ENCODE measurements around the gene CFAP91. TPM values are rescaled to one million over a fixed set of nuclear protein-coding genes. Genes with fewer than 3 reads are reported as not detected.

The CFAP91 gene
- total RNA-seq, 1 experiment from 2014 or later: 0.90 TPM

- ChIA-PET POLR2A (no interaction called here), CTCF (no interaction called here)
- ATAC-seq: no peak
- Histone ChIP-seq H3K4me1 (ENCODE audit: control insufficient read depth, insufficient read depth, low read length) (no peaks in the 10 kb centered on the region), H3K9me3 (ENCODE audit: control insufficient read depth, insufficient read depth, low read depth, low read length) (no peaks in the 10 kb centered on the region), H3K36me3 (ENCODE audit: control insufficient read depth, insufficient read depth, low read length) (no peaks in the 10 kb centered on the region), H3K27ac (ENCODE audit: low read length) (no peak overlapping the region), H3K27me3 (ENCODE audit: control insufficient read depth, insufficient read depth, low read length) (no peaks in the 10 kb centered on the region), H3K4me3 (ENCODE audit: low read depth in 2 of 2, low read length in 2 of 2) (no peak overlapping the region)
- BruUV-seq (replicated peaks): no TSS peak
- TF ChIP-seq CTCF (IDR thresholded peaks at IDR 0.05): no peak
- no peak for TF ChIP-seq REST (IDR thresholded peaks at IDR 0.05; ENCODE audit: insufficient read depth in 1 of 2, low read depth in 2 of 2, low read length in 1 of 2)
- no peak for TF ChIP-seq SIN3A (IDR thresholded peaks at IDR 0.05; ENCODE audit: borderline replicate concordance, insufficient read depth, low read depth, low read length)
- TF ChIP-seq POLR2AphosphoS5 (IDR thresholded peaks at IDR 0.05; ENCODE audit: low read depth, low read length): no peak
- no peak for TF ChIP-seq TCF7L2 (IDR thresholded peaks at IDR 0.05; ENCODE audit: low read depth, low read length)
- intact Hi-C loops (cut with micrococcal nuclease; ENCODE audit: unreplicated experiment) (no loop called here), in situ Hi-C loops (cut with HindIII; ENCODE audit: low pct_unique_long_range_greater_than_20kb, low sequenced_read_pairs) (no loop called here)
- DNase-seq (ENCODE audit: low read depth, low spot score): no peak
These were observed 14.7 kb downstream of the CFAP91 start for GRCh38 chr3:119717520-119717919.

- Histone ChIP-seq H3K36me3 (ENCODE audit: control insufficient read depth, insufficient read depth, low read length) (no peaks in the 10 kb centered on the region), H3K27me3 (ENCODE audit: control insufficient read depth, insufficient read depth, low read length) (peaks cover 2% of the 10 kb centered on the region; the same call in 1 of the 2 replicates), H3K4me3 (ENCODE audit: low read depth in 2 of 2, low read length in 2 of 2) (no peak overlapping the region), H3K9me3 (ENCODE audit: control insufficient read depth, insufficient read depth, low read depth, low read length) (no peaks in the 10 kb centered on the region), H3K4me1 (ENCODE audit: control insufficient read depth, insufficient read depth, low read length) (no peaks in the 10 kb centered on the region), H3K27ac (ENCODE audit: low read length) (no peak overlapping the region)
- TF ChIP-seq REST (IDR thresholded peaks at IDR 0.05; ENCODE audit: insufficient read depth in 1 of 2, low read depth in 2 of 2, low read length in 1 of 2) (no peak), CTCF (IDR thresholded peaks at IDR 0.05) (no peak), POLR2AphosphoS5 (IDR thresholded peaks at IDR 0.05; ENCODE audit: low read depth, low read length) (no peak), SIN3A (IDR thresholded peaks at IDR 0.05; ENCODE audit: borderline replicate concordance, insufficient read depth, low read depth, low read length) (no peak), TCF7L2 (IDR thresholded peaks at IDR 0.05; ENCODE audit: low read depth, low read length) (no peak)
- no TSS peak for BruUV-seq (replicated peaks)
- ATAC-seq: no peak
- no peak for DNase-seq (ENCODE audit: low read depth, low spot score)
- ChIA-PET CTCF (no interaction called here), POLR2A (no interaction called here)
- in situ Hi-C loops (cut with HindIII; ENCODE audit: low pct_unique_long_range_greater_than_20kb, low sequenced_read_pairs) (no loop called here), intact Hi-C loops (cut with micrococcal nuclease; ENCODE audit: unreplicated experiment) (no loop called here)
These were observed 20.2 kb downstream of the CFAP91 start for GRCh38 chr3:119723022-119723421.
